K562 (cell line): ENCODE results near the gene PBXIP1. TPM values are rescaled to one million over a fixed set of nuclear protein-coding genes. Genes with fewer than 3 reads are reported as not detected.

Experiments used
- ARID3A ChIP-seq: IDR thresholded peaks from 2 replicates; pipeline ENCODE4 v1.6.1; 2012; ENCODE audit warnings: low read depth, low read length, improper control_type of control experiment, borderline replicate concordance
- BRD9 ChIP-seq: fragments of 450-650 bp; IDR thresholded peaks from 2 replicates; pipeline ENCODE4 v1.6.1; 2018; ENCODE audit warnings: low read depth; ENCODE audit not compliant: partially characterized antibody
- CCNT2 ChIP-seq: IDR thresholded peaks from 2 replicates; pipeline ENCODE4 v1.6.1; 2011; ENCODE audit warnings: borderline replicate concordance, low read depth, mild to moderate bottlenecking, moderate library complexity, mixed read lengths, low read length; ENCODE audit not compliant: insufficient read length; ENCODE audit errors: extremely low read depth
- CEBPG ChIP-seq, 3 experiments: fragments of 200-800 bp in 1 of 3; sonication (Bioruptor generic) in 1 of 3; sonication (generic) in 1 of 3; formaldehyde crosslinking in 1 of 3; IDR thresholded peaks in 2 of 3; conservative IDR thresholded peaks in 1 of 3; 2 replicates each; pipeline versions ENCODE4 v1.6.1 to v1.8.0; 2016 to 2022; ENCODE audit warnings: missing compliant biosample characterization in 2 of 3, missing genetic modification characterization in 2 of 3, mild to moderate bottlenecking in 1 of 3, missing genetic modification reagents in 1 of 3
- CREM ChIP-seq: IDR thresholded peaks from 2 replicates; pipeline ENCODE4 v1.6.1; 2014; ENCODE audit warnings: antibody characterized with exemption, low read depth
- ESRRB ChIP-seq: fragments of 250-450 bp; sonication (Bioruptor Pico); IDR thresholded peaks from 2 replicates; pipeline ENCODE4 v1.5.0; 2020; ENCODE audit warnings: mild to moderate bottlenecking, moderate library complexity, borderline replicate concordance
- IRF9 ChIP-seq: fragments of 450-650 bp; IDR thresholded peaks from 2 replicates; pipeline ENCODE4 v1.6.1; 2016; ENCODE audit warnings: missing biosample characterization, missing genetic modification characterization
- LEF1 ChIP-seq: fragments of 450-650 bp; IDR thresholded peaks from 2 replicates; pipeline ENCODE4 v1.6.1; 2016; ENCODE audit warnings: mild to moderate bottlenecking
- MAFF ChIP-seq: IDR thresholded peaks from 2 replicates; pipeline ENCODE4 v1.6.1; 2012; ENCODE audit warnings: low read length, improper control_type of control experiment
- MEIS2 ChIP-seq: fragments of 450-650 bp; IDR thresholded peaks from 2 replicates; pipeline ENCODE4 v1.6.1; 2014; ENCODE audit warnings: mild to moderate bottlenecking; ENCODE audit not compliant: partially characterized antibody
- NCOR1 ChIP-seq: fragments of 450-650 bp; IDR thresholded peaks from 2 replicates; pipeline ENCODE4 v1.6.1; 2016; ENCODE audit warnings: mild to moderate bottlenecking, moderate library complexity
- NFIX ChIP-seq: fragments of 250-450 bp; sonication (Bioruptor Pico); IDR thresholded peaks from 2 replicates; pipeline ENCODE4 v1.4.0; 2020; ENCODE audit warnings: low read depth, mild to moderate bottlenecking, moderate library complexity
- POLR2B ChIP-seq: fragments of 450-650 bp; IDR thresholded peaks from 2 replicates; pipeline ENCODE4 v1.6.1; 2018; ENCODE audit warnings: low read depth; ENCODE audit not compliant: partially characterized antibody
- POLR2H ChIP-seq: IDR thresholded peaks from 2 replicates; pipeline ENCODE4 v1.6.1; 2016; ENCODE audit warnings: missing genetic modification characterization, low read depth, mild to moderate bottlenecking, control low read depth, missing compliant biosample characterization, moderate library complexity
- RCOR1 ChIP-seq, 2 experiments: IDR thresholded peaks; 2 replicates each; pipeline ENCODE4 v1.6.1; 2012; ENCODE audit warnings: low read depth in 2 of 2, low read length in 2 of 2, borderline replicate concordance in 1 of 2, improper control_type of control experiment in 1 of 2
- SAFB2 ChIP-seq: fragments of 200-400 bp; formaldehyde crosslinking; IDR thresholded peaks from 2 replicates; pipeline ENCODE4 v1.6.1; 2018; ENCODE audit warnings: borderline replicate concordance, low read length, low read depth, moderate library complexity; ENCODE audit not compliant: severe bottlenecking
- SNIP1 ChIP-seq: fragments of 450-650 bp; IDR thresholded peaks from 2 replicates; pipeline ENCODE4 v1.7.1; 2017; ENCODE audit warnings: low read depth, mild to moderate bottlenecking
- TCF3 ChIP-seq: sonication (generic); formaldehyde crosslinking; IDR thresholded peaks from 2 replicates; pipeline ENCODE4 v1.4.0; 2020; ENCODE audit warnings: mild to moderate bottlenecking, missing genetic modification reagents
- ZFX ChIP-seq: sonication (generic); formaldehyde crosslinking; IDR thresholded peaks from 2 replicates; pipeline ENCODE4 v1.8.0; 2022; ENCODE audit warnings: mild to moderate bottlenecking, missing genetic modification reagents, moderate library complexity
- ZNF316 ChIP-seq: fragments of 450-650 bp; IDR thresholded peaks from 2 replicates; pipeline ENCODE4 v1.6.1; 2016
- ZNF41 ChIP-seq: fragments of 250-450 bp; sonication (Bioruptor Pico); conservative IDR thresholded peaks from 2 replicates; pipeline ENCODE4 v1.4.0; 2020; ENCODE audit warnings: mild to moderate bottlenecking
- ZNF644 ChIP-seq: fragments of 200-800 bp; sonication (Bioruptor generic); IDR thresholded peaks from 2 replicates; pipeline ENCODE4 v1.6.1; 2016; ENCODE audit warnings: low read depth, missing genetic modification characterization, missing compliant biosample characterization
- polyA plus RNA-seq, 8 experiments: library from polyadenylated mRNA; depleted of rRNA in 4 of 8; stranded (reverse) in 5 of 8; unstranded in 3 of 8; fragments of >200 nt; fragmentation: Nextera tagmentation in 2 of 8; fragmentation: Illumina TruSeq in 1 of 8; extraction: Ambion mirVana in 2 of 8; extraction: Trizol in 1 of 8; gene quantifications; 2 replicates each; pipeline versions ENCODE4 v1.2.1 to v1.2.3, GENCODE V29; 2011 to 2014; ENCODE audit warnings: inconsistent platforms in 1 of 8, missing spikeins in 1 of 8
- total RNA-seq, 7 experiments: library from RNA; depleted of rRNA in 6 of 7; stranded (reverse); fragments of >200 nt in 6 of 7; fragmentation: Illumina TruSeq in 2 of 7; extraction: Trizol in 2 of 7; gene quantifications; 2 replicates each; pipeline versions ENCODE4 v1.2.1 to v1.2.3, GENCODE V29; 2011 to 2021; ENCODE audit warnings: low replicate concordance in 1 of 7

PBXIP1 gene
- total and polyA plus RNA-seq, 9 of the 15 experiments (the other 6 are each of a cell fraction or from before 2014, with no cell fraction given): 0.13 to 8.3 (median 5.8) TPM

- peak; percentile 12; the same call in 1 of the 2 replicates for TF ChIP-seq LEF1
- no peak for TF ChIP-seq CEBPG (CRISPR knock-in tag; IDR thresholded peaks at IDR 0.05)
- TF ChIP-seq CEBPG (tag; conservative IDR thresholded peaks at IDR 0.05 in 1 of 2, IDR thresholded peaks at IDR 0.05 in 1 of 2): no peak
- TF ChIP-seq ESRRB (CRISPR knock-in tag): no peak
- TF ChIP-seq MEIS2: peak; percentile 61
- TF ChIP-seq TCF3: peak; percentile 49; the same call in 1 of the 2 replicates
- no peak for TF ChIP-seq ZFX (CRISPR knock-in tag)
- 0 out of 2 replicates have a peak, but pooled peaks have one; percentile 3 for TF ChIP-seq NFIX (CRISPR knock-in tag)
- peak; percentile 91 for TF ChIP-seq POLR2B
- TF ChIP-seq SAFB2: no peak
- TF ChIP-seq SNIP1: peak; percentile 55
- TF ChIP-seq ZNF41 (CRISPR knock-in tag): no peak
- peak in 1 of 2 experiments; percentile 76; a peak in 1 of 4 replicates for TF ChIP-seq RCOR1 (IDR thresholded peaks at IDR 0.05; ENCODE audit: borderline replicate concordance in 1 of 2, low read depth in 2 of 2, low read length in 2 of 2)
- peak; percentile 1; the same call in 1 of the 2 replicates for TF ChIP-seq ZNF316
- TF ChIP-seq ZNF644: no peak
- no peak for TF ChIP-seq MAFF
- TF ChIP-seq CREM: peak; percentile 83
- peak; percentile 14 for TF ChIP-seq CCNT2
- TF ChIP-seq POLR2H: peak; percentile 79
- no peak for TF ChIP-seq ARID3A
- TF ChIP-seq IRF9 (tag): 0 out of 2 replicates have a peak, but pooled peaks have one; percentile 35
- TF ChIP-seq NCOR1: peak; percentile 68
- peak; percentile 61 for TF ChIP-seq BRD9
Observed at GRCh38 chr1:154973344-154974101, 17.6 kb upstream of the PBXIP1 start (continued).
